GM15510 (cell line): ENCODE results near the gene SLC9A5.

Experiments used
- POLR2A ChIP-seq: IDR thresholded peaks from 3 replicates; pipeline ENCODE4 v1.6.1; 2011; ENCODE audit warnings: borderline replicate concordance; ENCODE audit not compliant: insufficient read length; ENCODE audit errors: extremely low read depth

The SLC9A5 gene

GRCh38 chr16:67277999-67278772 lies 29.4 kb downstream of the SLC9A5 start:
- TF ChIP-seq POLR2A = no peak

GRCh38 chr16:67278773-67279295 lies 30.1 kb downstream of the SLC9A5 start:
- TF ChIP-seq POLR2A = no peak

GRCh38 chr16:67279296-67280089 lies 30.7 kb downstream of the SLC9A5 start, which contains the start of gene PLEKHG4:
TSS of gene PLEKHG4 (plus strand) at chr16:67279532. CDS start at chr16:67280045, 513 bp downstream.
- peak; percentile 41 for TF ChIP-seq POLR2A

GRCh38 chr16:67280090-67281015 lies 31.6 kb downstream of the SLC9A5 start:
- no peak for TF ChIP-seq POLR2A

GRCh38 chr16:67281536-67282446 lies 33.0 kb downstream of the SLC9A5 start:
- no peak for TF ChIP-seq POLR2A

GRCh38 chr16:67282447-67282805 lies 33.6 kb downstream of the SLC9A5 start:
- no peak for TF ChIP-seq POLR2A

- TF ChIP-seq POLR2A = no peak
Measured at GRCh38 chr16:67283039-67283825, 34.5 kb downstream of the SLC9A5 start.

- no peak for TF ChIP-seq POLR2A
Measured at GRCh38 chr16:67283826-67284555, 35.2 kb downstream of the SLC9A5 start.

GRCh38 chr16:67284699-67285646 lies 36.2 kb downstream of the SLC9A5 start:
- no peak for TF ChIP-seq POLR2A

- no peak for TF ChIP-seq POLR2A
Measured at GRCh38 chr16:67286441-67287235, 37.9 kb downstream of the SLC9A5 start.

GRCh38 chr16:67287960-67288359 lies 39.2 kb downstream of the SLC9A5 start:
- TF ChIP-seq POLR2A = no peak

GRCh38 chr16:67291461-67291860 lies 42.7 kb downstream of the SLC9A5 start:
- TF ChIP-seq POLR2A = no peak
